ENCODE data around the gene COL10A1. TPM values are rescaled to one million over a fixed set of nuclear protein-coding genes. Genes with fewer than 3 reads are reported as not detected.
A peak's percentile ranks its signal among the peaks of the same experiment; 100 is the strongest.

Gene COL10A1
- total RNA-seq, 8 experiments from 2014 or later = 0.33 to 4.5 (median 1.3) TPM

DNA sequence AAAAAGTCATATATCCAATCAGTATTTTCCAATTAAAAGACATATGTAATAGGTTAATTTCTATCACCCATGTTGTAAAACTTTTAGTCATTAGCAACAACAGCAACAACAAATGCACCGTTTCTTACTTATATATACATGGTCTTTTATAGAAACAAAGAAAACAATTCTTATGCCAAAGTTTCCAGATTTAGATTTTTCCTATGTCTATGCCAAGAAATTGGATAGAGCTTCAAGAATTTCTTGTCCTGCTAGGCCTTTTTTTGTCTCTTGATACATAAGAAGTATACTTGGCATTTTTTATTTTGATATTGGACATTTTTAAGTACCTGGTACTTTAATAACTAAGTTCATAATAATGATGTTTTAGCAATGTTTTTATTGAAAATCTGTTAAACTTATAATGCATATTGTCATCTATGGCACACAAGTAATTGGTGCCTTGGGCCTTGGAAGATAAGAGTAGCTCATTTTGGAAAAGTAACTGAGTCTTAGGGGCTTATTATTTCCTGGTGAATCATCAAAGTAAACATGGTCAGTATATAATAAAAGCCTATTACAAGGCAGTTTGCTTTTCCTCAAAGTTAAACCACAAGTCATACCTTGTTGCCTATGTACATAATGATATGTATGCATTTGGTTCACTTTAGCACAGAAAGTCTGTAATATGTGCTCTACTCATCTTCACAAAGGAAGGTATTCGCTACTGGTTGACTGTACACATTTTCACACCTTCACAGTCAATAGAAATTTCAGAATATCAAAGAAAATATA, 55.1 kb downstream of the COL10A1 start:
- H3K27ac ChIP-seq = no peak overlapping the region
- ATAC-seq (replicated peaks in 6 of 8) = peak in 3 of 8 experiments; percentile 23 to 49 (median 33)
- H3K4me1 ChIP-seq (replicated peaks in 1 of 2) = peaks cover 0 to 4% of the 10 kb centered on the region in 2 donors
- 6 to 100% (median 81%) methylated on average over 1 to 2 of the region's 2 CpGs; no CpG with 5 or more reads in 1 of the 10 experiments for WGBS, 10 experiments
- H3K4me3 ChIP-seq = no peak overlapping the region
- in situ Hi-C loops (cut with MboI; ENCODE audit: low pct_unique_long_range_greater_than_20kb in 2 of 9, low sequenced_read_pairs in 9 of 9, unreplicated experiment in 9 of 9) = no loop called here

DNA sequence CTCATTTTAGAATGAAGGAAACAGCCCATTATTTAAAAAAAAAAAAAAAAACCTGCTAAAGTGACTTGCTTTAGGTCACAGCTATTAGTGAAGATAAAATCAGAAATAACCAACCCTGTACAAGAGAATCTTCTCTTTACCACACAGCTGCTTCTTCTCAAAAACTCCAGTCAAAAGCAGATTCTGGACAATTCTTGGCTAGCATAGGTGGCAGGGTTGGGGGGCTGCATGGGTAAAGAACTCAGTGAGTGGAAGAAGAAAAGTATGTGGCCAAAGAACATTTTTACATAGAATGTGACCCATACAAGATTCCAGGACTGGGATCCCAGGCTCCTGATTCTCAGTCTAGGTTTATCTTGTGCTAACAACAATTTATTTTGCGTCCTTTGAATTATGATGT, 55.8 kb downstream of the COL10A1 start:
- WGBS, 10 experiments = 50 to 100% (median 86%) methylated on average over 1 of the region's 1 CpG; no CpG with 5 or more reads in 4 of the 10 experiments
- in situ Hi-C loops (cut with MboI; ENCODE audit: low pct_unique_long_range_greater_than_20kb in 2 of 9, low sequenced_read_pairs in 9 of 9, unreplicated experiment in 9 of 9) = no loop called here
- ATAC-seq (replicated peaks in 6 of 8) = no peak

More for the DNA sequence above, 55.8 kb downstream of the COL10A1 start:
- Histone ChIP-seq H3K27ac (no peak overlapping the region), H3K4me3 (no peak overlapping the region), H3K4me1 (replicated peaks in 1 of 2) (peaks cover 0 to 4% of the 10 kb centered on the region in 2 donors)

Other genes with a start within 250 kb of the COL10A1 start
- gene FRK, start 65.2 kb downstream of the COL10A1 start, total RNA-seq = 1 to 10 TPM in 2 of 8 experiments, under 1 TPM in 6; 0.05 to 4.1 (median 0.24) TPM
- 10 to 100 TPM in 4 of 8 experiments, 1 to 10 TPM in 4; 6.0 to 27.8 (median 10.3) TPM for gene NT5DC1, start 25.3 kb downstream of the COL10A1 start, total RNA-seq
- 10 to 100 TPM; 17.2 to 78.0 (median 60.3) TPM for gene TSPYL4, start 127.9 kb upstream of the COL10A1 start, total RNA-seq
- 100 to 1,000 TPM in 1 of 8 experiments, 10 to 100 TPM in 7; 44.9 to 103 (median 70.5) TPM for gene TSPYL1, start 153.8 kb upstream of the COL10A1 start, total RNA-seq
- 10 to 100 TPM in 5 of 8 experiments, 1 to 10 TPM in 3; 6.3 to 39.8 (median 15.8) TPM for gene DSE, start 244.8 kb upstream of the COL10A1 start, total RNA-seq

Measured in motor neuron (in vitro differentiated cells).